Measurements from ENCODE around the gene ADRA2B.

DNA sequence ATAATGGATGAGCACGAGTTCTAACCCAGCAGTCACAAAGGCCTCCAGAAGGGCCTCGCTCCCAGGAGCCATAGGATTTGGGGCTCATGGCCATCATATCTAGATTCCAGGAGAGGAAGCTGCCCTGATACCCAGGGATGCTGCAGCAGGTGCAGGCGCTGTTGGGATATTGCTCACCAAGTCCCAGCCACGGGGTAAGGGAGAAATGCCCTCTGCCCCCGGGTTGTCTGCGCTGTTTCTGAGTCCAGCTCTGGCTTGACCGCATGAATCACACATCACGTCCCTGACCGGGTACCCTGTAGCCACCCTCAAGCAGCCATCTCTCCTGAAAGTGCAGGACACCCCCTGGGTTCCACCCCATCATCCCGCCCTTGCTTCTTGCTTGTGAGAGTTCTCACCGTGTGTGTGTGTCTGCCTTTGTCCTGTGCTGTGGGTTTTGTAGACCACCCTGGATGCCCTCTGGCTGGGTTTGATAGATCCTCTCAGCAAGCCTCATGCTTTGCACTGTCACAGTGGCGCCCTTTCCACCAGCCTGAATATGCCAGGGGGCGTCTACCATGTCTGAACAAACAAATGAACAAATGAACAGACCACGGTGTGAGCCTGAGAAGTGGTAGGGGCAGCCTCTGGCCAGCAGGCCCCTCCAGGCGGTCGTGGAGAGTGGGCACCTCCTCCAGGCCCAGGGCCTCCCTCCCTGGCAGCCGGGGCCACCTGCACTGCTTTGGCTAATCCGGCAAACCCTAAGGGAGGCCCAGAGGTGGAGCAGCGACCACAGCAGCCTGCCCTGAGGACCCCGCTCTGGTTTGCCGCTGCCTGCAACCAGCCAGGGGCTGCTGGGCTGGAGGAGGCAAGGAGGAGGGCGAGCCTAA, 32.1 kb downstream of the ADRA2B start:
- TF ChIP-seq CTCF (IDR thresholded peaks at IDR 0.05) (no peak), POLR2A (IDR thresholded peaks at IDR 0.05) (no peak)

All from lower leg skin (tissue), 3 donors.